CD14-positive monocyte (primary cell): Measurements from ENCODE around the gene CELF4. TPM values are rescaled to one million over a fixed set of nuclear protein-coding genes. Genes with fewer than 3 reads are reported as not detected.
A peak's percentile ranks its signal among the peaks of the same experiment; 100 is the strongest.

Experiments used
- DNase-seq, 3 donors: peaks; one replicate each; pipeline ENCODE4 v3.0.0-alpha.2; 2011 to 2022
- H2AFZ ChIP-seq: 2 replicates; pipeline ENCODE4 v1.6.0; 2012; ENCODE audit warnings: mild to moderate bottlenecking, low read depth, low read length, inconsistent platforms; ENCODE audit not compliant: insufficient read depth, poor library complexity, severe bottlenecking
- H3K27ac ChIP-seq, 2 donors: 1 replicate in 1 of 2; 2 replicates in 1 of 2; pipeline ENCODE4 v1.5.1; 2012 to 2013; ENCODE audit warnings: low read length in 2 of 2, control low read depth in 1 of 2, inconsistent platforms in 1 of 2, low read depth in 1 of 2, mild to moderate bottlenecking in 1 of 2
- H3K27me3 ChIP-seq, 2 donors: one replicate each; pipeline versions ENCODE4 v1.6.0 to v1.6.1; 2011 to 2013; ENCODE audit warnings: low read length in 2 of 2; ENCODE audit not compliant: control insufficient read depth in 2 of 2, insufficient read depth in 2 of 2
- H3K36me3 ChIP-seq, 2 donors: replicated peaks in 1 of 2; 1 replicate in 1 of 2; 2 replicates in 1 of 2; pipeline versions ENCODE4 v1.5.1 to v1.6.1; 2012 to 2013; ENCODE audit warnings: low read length in 2 of 2, control low read depth in 1 of 2, inconsistent platforms in 1 of 2, mild to moderate bottlenecking in 1 of 2; ENCODE audit not compliant: insufficient read depth in 2 of 2, control insufficient read depth in 1 of 2
- H3K4me1 ChIP-seq, 2 donors: 1 replicate in 1 of 2; 2 replicates in 1 of 2; pipeline versions ENCODE4 v1.5.1 to v1.6.1; 2012 to 2013; ENCODE audit warnings: low read length in 2 of 2, control low read depth in 1 of 2, inconsistent platforms in 1 of 2, mild to moderate bottlenecking in 1 of 2, moderate library complexity in 1 of 2; ENCODE audit not compliant: insufficient read depth in 2 of 2, control insufficient read depth in 1 of 2
- H3K4me2 ChIP-seq: replicated peaks from 2 replicates; pipeline ENCODE3; 2012; ENCODE audit warnings: low read length, moderate library complexity, mild to moderate bottlenecking; ENCODE audit not compliant: poor library complexity, severe bottlenecking; ENCODE audit errors: extremely low read depth
- H3K4me3 ChIP-seq, 3 experiments: fragments of 200-600 bp in 1 of 3; sonication (generic) in 1 of 3; replicated peaks in 1 of 3; 1 replicate in 2 of 3; 2 replicates in 1 of 3; pipeline ENCODE4 v1.5.1; 2011 to 2013; ENCODE audit warnings: low read length in 3 of 3, mild to moderate bottlenecking in 3 of 3, control low read depth in 2 of 3, low read depth in 2 of 3, inconsistent platforms in 1 of 3, moderate library complexity in 1 of 3
- H3K79me2 ChIP-seq: 2 replicates; pipeline ENCODE4 v1.6.0; 2012; ENCODE audit warnings: mild to moderate bottlenecking, control low read depth, inconsistent platforms, low read length, moderate library complexity; ENCODE audit not compliant: insufficient read depth
- H3K9ac ChIP-seq: 2 replicates; pipeline ENCODE4 v1.6.0; 2017; ENCODE audit warnings: low read length, mild to moderate bottlenecking; ENCODE audit not compliant: insufficient read depth, poor library complexity, severe bottlenecking
- H3K9me3 ChIP-seq, 2 donors: replicated peaks in 1 of 2; 1 replicate in 1 of 2; 2 replicates in 1 of 2; pipeline versions ENCODE4 v1.5.1 to v1.6.1; 2012 to 2013; ENCODE audit warnings: low read length in 2 of 2, control low read depth in 1 of 2; ENCODE audit not compliant: control insufficient read depth in 1 of 2, insufficient read depth in 1 of 2
- H4K20me1 ChIP-seq: 2 replicates; pipeline ENCODE4 v1.6.0; 2012; ENCODE audit warnings: mild to moderate bottlenecking, low read length, control low read depth, moderate library complexity; ENCODE audit not compliant: insufficient read depth
- H3K27ac Mint-ChIP-seq, 7 donors: one replicate each; pipeline ENCODE4 v1.8.0; 2020; ENCODE audit warnings: mild to moderate bottlenecking in 7 of 7, mixed read lengths in 7 of 7, moderate library complexity in 6 of 7, inconsistent platforms in 2 of 7
- H3K27me3 Mint-ChIP-seq, 3 donors: one replicate each; pipeline ENCODE4 v1.8.0; 2021 to 2022; ENCODE audit warnings: low read depth in 3 of 3, mild to moderate bottlenecking in 3 of 3, mixed read lengths in 3 of 3, moderate library complexity in 3 of 3, inconsistent platforms in 1 of 3
- H3K36me3 Mint-ChIP-seq, 2 donors: one replicate each; pipeline ENCODE4 v1.8.0; 2020; ENCODE audit warnings: mixed read lengths in 2 of 2, inconsistent platforms in 1 of 2, mild to moderate bottlenecking in 1 of 2
- H3K4me1 Mint-ChIP-seq: one replicate; pipeline ENCODE4 v1.8.0; 2020; ENCODE audit warnings: mild to moderate bottlenecking, mixed read lengths
- H3K4me3 Mint-ChIP-seq, 2 donors: one replicate each; pipeline ENCODE4 v1.8.0; 2020; ENCODE audit warnings: mild to moderate bottlenecking in 2 of 2, mixed read lengths in 2 of 2, moderate library complexity in 1 of 2
- H3K9me3 Mint-ChIP-seq, 7 donors: one replicate each; pipeline ENCODE4 v1.8.0; 2020 to 2022; ENCODE audit warnings: mixed read lengths in 7 of 7, mild to moderate bottlenecking in 6 of 7, moderate library complexity in 6 of 7, inconsistent platforms in 2 of 7
- CTCF ChIP-seq: fragments of 200-600 bp; IDR thresholded peaks from one replicate; pipeline ENCODE4 v1.8.0; 2022; ENCODE audit warnings: antibody characterized with exemption, mild to moderate bottlenecking
- WGBS: methylation state at CpG from one replicate; pipeline ENCODE4 v1.1.5; 2013; ENCODE audit warnings: missing lambda C conversion rate; ENCODE audit not compliant: insufficient coverage; 5-methylcytosine and 5-hydroxymethylcytosine counted together
- intact Hi-C, 2 donors: fragments of 100-400 bp; cut with micrococcal nuclease; formaldehyde crosslinking; loops; one replicate each; pipeline versions ENCODE4 v1.15.0 to v1.15.1; 2023
- polyA plus RNA-seq, 3 donors: library from polyadenylated mRNA; depleted of rRNA in 1 of 3; unstranded in 2 of 3; stranded (reverse) in 1 of 3; fragments of 300-500 nt in 2 of 3; fragments of >200 nt in 1 of 3; fragmentation: Illumina TruSeq in 2 of 3; gene quantifications; 1 replicate in 2 of 3; 2 replicates in 1 of 3; pipeline ENCODE4 v1.2.3, GENCODE V29; 2012 to 2021

CELF4 gene
- polyA plus RNA-seq, 3 donors, result not detected

DNA sequence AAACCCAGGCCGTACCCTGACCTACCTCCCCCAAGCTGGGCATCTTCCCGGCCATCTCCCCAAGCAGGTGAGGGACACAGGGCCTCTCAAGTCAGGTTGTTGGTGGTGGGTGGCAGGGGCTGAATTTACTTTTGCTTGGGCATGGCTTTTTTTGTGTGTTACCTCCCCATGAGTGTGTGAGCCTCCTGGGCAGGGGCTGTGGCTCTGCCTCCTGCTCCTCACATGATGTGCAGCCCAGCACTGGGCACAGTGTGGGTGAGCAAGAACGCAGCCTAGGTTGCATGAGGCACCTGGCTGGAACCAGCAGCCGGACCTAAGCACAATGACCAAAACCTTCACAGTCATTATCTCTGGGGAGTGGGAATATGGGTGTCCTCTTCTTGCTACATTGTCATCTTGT is 22.3 kb downstream of the CELF4 start:
- no peak overlapping the region for H3K27ac Mint-ChIP-seq
- H3K4me3 Mint-ChIP-seq, result no peak overlapping the region
- peaks cover 14 to 24% (median 20%) of the 10 kb centered on the region in 3 donors for H3K27me3 Mint-ChIP-seq
- H3K9me3 ChIP-seq, result no peaks in the 10 kb centered on the region
- H3K4me3 ChIP-seq, result no peak overlapping the region
- DNase-seq, result no peak
- no peak overlapping the region for H2AFZ ChIP-seq
- no peak overlapping the region for H3K27ac ChIP-seq
- no peaks in the 10 kb centered on the region for H3K36me3 ChIP-seq
- no peaks in the 10 kb centered on the region for H3K36me3 Mint-ChIP-seq
- H3K9me3 Mint-ChIP-seq, result no peaks in the 10 kb centered on the region
- H3K79me2 ChIP-seq, result no peaks in the 10 kb centered on the region
- H3K4me1 Mint-ChIP-seq, result no peaks in the 10 kb centered on the region
- no peaks in the 10 kb centered on the region for H3K4me1 ChIP-seq
- no peak for TF ChIP-seq CTCF
- H4K20me1 ChIP-seq, result no peaks in the 10 kb centered on the region
- intact Hi-C loops, result no loop called here
- H3K9ac ChIP-seq, result no peak overlapping the region
- H3K27me3 ChIP-seq, result peaks cover 0 to 6% of the 10 kb centered on the region in 2 donors
- H3K4me2 ChIP-seq, result no peak overlapping the region
- no CpG with 5 or more reads among the region's 4 CpGs for WGBS

DNA sequence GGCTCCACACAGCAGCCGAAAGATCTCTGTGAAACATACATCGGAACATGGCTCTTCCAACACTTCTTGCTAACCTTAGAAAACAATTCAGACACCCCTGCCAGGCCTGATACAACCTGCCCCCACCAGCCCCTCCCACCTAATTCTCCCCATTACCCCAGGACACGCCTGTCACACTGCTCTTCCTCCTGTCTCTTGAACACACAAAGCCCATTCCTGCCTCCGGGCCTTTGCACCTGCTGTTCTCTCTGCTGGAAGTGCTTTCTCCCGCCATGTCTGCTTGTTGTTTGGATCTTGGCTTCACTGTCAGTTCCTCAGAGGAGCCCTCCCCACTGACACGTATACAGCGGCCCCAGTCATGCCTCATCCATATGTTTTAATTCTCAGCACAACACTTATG is 24.1 kb downstream of the CELF4 start:
- H3K9me3 Mint-ChIP-seq, result no peaks in the 10 kb centered on the region
- TF ChIP-seq CTCF, result no peak
- no peak overlapping the region for H3K4me2 ChIP-seq
- peaks cover 26 to 29% (median 26%) of the 10 kb centered on the region in 3 donors for H3K27me3 Mint-ChIP-seq
- H4K20me1 ChIP-seq, result no peaks in the 10 kb centered on the region
- H3K9me3 ChIP-seq, result no peaks in the 10 kb centered on the region
- no peak overlapping the region for H3K4me3 ChIP-seq
- no peak for DNase-seq
- H3K27ac Mint-ChIP-seq, result no peak overlapping the region
- no peak overlapping the region for H3K9ac ChIP-seq
- no peaks in the 10 kb centered on the region for H3K4me1 Mint-ChIP-seq
- H3K27ac ChIP-seq, result no peak overlapping the region
- H3K4me3 Mint-ChIP-seq, result peak overlapping the region in 1 of 2 donors; percentile 12
- whole genome bisulfite sequencing, result 88% methylated on average over 3 of the region's 7 CpGs
- no peaks in the 10 kb centered on the region for H3K4me1 ChIP-seq
- H3K27me3 ChIP-seq, result peaks cover 0 to 13% of the 10 kb centered on the region in 2 donors
- H2AFZ ChIP-seq, result no peak overlapping the region
- no peaks in the 10 kb centered on the region for H3K36me3 ChIP-seq
- intact Hi-C loops, result no loop called here
- H3K36me3 Mint-ChIP-seq, result no peaks in the 10 kb centered on the region
- H3K79me2 ChIP-seq, result no peaks in the 10 kb centered on the region
